Fibroblast of skin of right biceps (primary cell): ENCODE data around the gene TBPL2.
"Not testable (repeated sequence)": the region's sequence is repeated elsewhere in the genome, so short reads cannot be mapped to it uniquely, and the experiment has no call there.

Source experiments
- DNase-seq: peaks from one replicate; pipeline ENCODE4 v3.0.0-alpha.2; 2013

TBPL2 gene

GRCh38 chr14:55438066-55438683 lies 2.2 kb downstream of the TBPL2 start:
- peak; percentile 50 for DNase-seq

DNA sequence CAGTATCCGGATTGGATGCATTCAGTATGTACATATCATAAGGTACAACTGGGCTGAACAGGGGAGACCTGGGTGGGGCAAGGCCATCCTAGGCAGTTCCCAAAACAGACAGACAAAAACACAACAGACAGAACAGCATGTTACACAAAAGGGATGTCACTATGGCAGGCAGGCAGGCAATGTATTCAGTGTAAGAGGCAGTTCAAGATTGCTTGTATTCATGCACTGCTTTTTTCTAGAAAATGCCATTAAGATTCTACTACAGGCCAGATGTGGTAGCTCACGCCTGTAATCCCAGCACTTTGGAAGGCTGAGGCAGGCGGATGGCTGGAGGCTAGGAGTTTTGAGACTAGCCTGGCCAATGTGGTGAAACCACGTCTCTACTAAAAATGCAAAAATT lies 3.5 kb downstream of the TBPL2 start:
- DNase-seq: no peak

DNA sequence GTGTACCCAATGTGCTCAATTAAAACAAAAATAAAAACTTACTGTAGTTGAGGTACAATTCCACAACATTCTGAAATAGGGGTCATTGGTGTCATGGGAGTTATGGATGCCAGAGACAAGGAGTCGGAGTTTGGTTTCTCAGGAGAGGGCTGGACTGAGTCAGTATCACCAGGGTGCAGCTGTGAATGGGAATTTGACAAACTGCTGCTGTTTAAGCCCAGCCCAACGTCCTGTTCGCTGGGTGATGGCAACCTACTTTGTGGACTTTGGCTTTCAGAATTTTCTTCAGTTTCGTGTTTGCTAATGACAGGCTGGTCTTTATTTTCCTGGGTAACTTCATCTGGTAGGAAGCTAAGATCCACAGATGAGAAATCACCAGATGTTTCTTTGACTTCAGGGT lies 3.9 kb downstream of the TBPL2 start:
- DNase-seq: no peak

DNA sequence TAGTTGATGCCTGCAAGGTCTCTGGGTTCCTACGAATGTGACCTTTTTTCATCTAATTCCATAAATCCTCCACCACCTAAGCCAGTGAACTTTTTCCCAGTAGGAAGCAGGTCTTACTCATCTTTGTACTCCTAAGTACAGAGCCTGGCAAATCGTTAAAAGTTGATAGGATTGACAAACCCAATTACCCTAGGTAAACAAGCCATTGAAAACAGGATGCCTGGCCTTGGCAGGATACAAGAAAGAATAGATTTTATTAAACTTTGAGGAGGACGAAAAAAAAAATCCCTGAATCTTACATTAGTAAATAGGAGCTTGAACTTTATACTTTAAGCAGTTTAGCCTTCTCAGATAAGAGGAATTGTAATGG lies 5.6 kb downstream of the TBPL2 start:
- no peak for DNase-seq

DNA sequence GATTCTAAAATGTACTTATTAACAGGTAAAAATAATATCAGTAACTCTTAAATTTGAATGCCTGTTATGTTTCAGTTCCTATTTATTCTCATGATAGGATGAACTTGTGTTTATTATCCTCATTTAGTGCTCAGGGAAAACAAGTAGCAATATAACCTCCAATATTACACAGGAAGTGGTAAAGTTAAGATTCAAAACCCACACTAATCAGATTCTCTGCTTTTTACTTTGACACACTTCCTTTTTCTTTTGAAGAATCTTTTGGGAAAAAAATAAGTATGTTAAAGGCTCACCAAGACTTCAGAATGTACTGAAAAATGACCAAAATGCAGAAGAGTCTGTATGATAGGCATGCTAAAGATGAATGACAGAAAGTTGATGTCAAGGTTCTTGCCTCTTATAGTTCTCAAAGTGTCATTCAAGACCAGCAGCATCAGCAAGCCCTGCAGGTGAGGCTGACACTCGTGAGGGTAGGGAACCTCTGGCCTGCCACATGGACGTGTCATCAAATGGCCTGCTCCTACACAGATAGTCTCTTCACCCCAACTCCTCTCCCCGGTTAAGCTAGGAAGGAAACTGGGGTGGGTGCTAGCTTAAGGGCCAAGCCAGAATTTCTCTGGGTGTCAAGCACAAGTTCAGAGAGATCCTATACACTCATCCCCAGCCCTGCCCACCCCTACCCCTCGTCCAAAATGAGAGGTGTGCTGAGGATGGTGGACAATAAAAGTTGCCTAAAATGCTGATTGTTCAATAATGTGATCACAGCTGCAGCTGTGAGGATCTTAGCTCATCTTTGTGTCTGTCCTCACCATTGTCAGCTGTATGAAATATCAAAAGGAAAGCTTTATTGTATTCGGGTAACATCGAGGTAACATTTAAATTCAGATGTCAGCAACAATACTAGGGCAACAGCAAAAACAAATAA lies 6.3 kb downstream of the TBPL2 start:
- no peak for DNase-seq

DNA sequence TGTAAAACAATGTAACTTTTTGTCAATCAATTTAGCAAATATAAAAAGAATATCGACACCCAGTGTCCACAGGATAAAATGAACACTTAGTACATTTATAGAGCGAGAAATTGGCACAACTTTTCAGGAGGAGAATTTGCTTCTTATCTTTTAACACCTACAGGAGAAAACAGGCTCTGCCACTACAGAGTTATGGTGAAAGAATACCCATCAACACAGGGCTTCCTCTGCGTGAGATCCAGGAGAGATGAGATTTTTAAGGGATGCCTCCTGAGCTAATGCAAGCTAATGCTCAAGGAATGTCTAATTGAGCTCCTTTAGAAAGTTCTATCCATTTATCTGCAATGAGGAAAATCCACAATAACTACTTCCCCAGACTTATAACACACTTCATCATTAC lies 7.8 kb downstream of the TBPL2 start:
- DNase-seq: no peak

GRCh38 chr14:55430024-55430690 lies 10.3 kb downstream of the TBPL2 start:
- peak; percentile 64 for DNase-seq

GRCh38 chr14:55427439-55427838 lies 13.0 kb downstream of the TBPL2 start:
- DNase-seq: no peak

GRCh38 chr14:55426891-55427290 lies 13.5 kb downstream of the TBPL2 start:
- DNase-seq: no peak

DNA sequence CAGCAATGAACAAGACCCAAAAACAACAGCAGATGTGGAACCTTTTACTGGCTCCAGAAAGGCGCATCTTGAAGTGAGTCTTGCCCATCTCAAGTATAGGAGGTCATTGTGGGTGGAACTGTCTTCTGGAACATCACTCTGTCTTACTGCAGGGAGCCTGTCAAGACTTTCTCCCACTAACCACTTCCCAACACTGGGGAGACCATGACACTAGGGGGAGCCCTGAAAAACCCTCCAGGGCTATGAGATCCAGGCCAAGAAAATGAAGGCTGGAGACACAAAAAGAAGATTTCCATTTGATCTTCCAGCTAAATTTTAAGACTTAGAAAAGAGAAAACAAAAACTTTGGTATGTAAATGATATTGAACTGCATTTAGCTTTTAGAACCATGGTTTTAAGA lies 15.3 kb downstream of the TBPL2 start:
- DNase-seq: no peak

DNA sequence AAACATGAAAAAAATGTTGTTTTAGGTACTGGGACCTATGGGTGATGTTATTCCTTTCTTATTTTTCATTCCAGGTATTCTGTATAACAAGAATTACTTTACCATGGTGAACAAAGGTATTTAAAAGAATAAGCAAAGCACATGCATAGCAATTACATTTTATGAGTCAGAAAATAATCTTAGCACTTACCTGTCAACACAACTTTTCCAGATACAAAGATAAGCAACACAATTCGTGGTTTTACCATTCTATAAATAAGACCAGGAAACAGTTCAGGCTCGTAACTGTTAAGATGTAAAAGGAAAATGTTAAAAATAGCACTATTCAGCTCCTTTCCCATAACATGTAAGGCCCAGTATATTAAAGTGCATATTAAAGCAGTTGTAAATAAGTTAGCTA lies 16.4 kb downstream of the TBPL2 start:
- no peak for DNase-seq

GRCh38 chr14:55422338-55422737 lies 18.1 kb downstream of the TBPL2 start:
- DNase-seq: not testable (repeated sequence)

DNA sequence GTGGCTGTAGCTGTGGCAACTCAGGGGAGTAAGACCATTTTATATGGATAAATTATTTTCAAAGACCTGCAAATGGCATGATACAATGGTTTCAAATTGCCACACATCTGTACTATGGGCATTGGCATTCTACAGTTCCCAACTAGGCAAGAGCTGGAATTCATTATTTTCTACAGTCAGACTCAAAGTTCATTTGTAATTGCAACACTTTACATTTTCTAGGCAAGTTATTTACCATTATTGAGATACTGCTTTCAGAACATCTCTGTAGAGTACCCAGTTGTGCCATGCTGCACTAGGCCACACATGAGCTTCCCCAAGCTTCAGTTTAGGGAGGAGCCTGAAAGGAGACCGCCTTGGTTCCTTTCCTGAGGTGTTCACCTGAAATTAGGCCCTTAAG lies 20.8 kb downstream of the TBPL2 start:
- no peak for DNase-seq

DNA sequence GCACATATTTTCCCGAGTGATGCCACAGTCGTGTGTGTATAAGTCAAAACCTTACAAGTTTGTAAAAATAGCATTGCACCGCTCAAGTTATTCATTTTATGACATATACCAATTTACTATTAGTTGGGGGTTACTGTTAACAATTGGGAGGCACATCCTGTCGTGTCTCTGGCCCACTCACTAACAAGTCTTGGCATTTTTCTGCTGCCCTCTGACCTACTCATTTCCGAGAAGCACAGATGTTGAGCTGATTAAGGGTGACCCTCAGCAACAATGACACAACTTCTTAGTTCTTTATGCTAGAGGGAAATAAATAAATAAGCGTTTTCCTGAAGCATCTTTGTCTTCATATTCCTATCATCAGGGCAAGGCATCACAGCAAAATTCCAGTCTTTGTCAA lies 22.0 kb downstream of the TBPL2 start:
- no peak for DNase-seq

GRCh38 chr14:55417955-55418354 lies 22.5 kb downstream of the TBPL2 start:
- DNase-seq: no peak

DNA sequence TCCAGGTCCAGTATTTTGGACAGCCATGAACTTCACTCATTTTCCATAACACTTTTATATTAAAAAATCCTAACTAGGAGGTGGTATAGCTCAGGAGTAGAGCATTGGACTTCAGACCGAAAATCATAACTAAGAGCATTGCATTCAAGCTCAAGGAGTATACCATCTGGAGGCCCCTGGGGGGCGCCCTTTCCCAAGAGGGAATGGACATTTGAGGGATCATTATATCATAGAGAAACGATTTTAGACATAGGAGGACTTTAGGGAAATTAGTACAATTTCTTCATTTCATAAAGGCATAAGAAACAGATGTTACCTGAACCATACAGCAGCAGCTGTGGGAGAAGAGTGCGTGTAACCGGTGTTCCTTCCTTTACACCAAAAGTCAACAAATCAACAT lies 23.6 kb downstream of the TBPL2 start:
- peak; percentile 17 for DNase-seq

- DNase-seq: no peak
These were observed 25.9 kb downstream of the TBPL2 start for GRCh38 chr14:55414551-55414950.

DNA sequence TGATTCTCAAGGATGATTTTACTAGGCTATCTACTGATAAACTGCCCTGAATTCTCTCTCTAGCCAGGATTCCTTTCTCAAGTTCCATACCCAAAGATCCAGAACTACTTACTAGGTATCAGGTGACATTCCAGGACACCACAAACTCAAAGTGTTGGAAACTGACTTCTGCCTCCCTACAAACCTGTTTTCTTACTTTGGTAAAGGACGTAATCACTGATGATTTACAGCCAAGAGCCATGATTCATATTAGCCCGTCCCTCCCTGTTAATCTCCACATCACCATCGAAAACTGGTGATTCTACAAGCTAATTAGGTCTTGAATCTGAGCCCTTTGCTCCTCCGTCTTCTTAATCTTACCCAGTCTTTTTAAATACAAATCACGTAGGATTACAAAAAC lies 27.7 kb downstream of the TBPL2 start:
- DNase-seq: no peak

- peak; percentile 85 for DNase-seq
These were observed 28.7 kb downstream of the TBPL2 start, which contains the start of gene ATG14 for GRCh38 chr14:55411426-55412389. ATG14 (minus strand) TSS chr14:55411830; CDS start chr14:55411822, 8 bp downstream.

DNA sequence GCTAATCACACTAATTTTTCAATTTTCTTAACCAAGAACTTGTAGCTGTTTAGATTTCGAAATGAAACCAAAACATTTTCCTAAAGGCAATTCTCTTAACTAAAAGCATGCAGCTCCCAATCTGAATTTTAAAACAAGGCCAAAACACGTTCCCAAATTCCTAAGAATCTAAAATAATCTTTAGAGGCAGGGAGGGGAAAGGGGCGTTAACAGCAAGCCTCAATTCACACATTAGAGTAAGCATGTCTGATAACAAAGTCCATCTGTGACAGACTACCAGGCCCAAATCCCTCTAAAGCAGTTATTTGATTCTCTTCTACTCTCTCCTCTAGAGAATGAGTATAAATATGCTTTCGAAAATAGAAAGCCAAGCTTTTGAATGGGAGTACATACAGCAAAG lies 29.5 kb downstream of the TBPL2 start:
- DNase-seq: no peak

DNA sequence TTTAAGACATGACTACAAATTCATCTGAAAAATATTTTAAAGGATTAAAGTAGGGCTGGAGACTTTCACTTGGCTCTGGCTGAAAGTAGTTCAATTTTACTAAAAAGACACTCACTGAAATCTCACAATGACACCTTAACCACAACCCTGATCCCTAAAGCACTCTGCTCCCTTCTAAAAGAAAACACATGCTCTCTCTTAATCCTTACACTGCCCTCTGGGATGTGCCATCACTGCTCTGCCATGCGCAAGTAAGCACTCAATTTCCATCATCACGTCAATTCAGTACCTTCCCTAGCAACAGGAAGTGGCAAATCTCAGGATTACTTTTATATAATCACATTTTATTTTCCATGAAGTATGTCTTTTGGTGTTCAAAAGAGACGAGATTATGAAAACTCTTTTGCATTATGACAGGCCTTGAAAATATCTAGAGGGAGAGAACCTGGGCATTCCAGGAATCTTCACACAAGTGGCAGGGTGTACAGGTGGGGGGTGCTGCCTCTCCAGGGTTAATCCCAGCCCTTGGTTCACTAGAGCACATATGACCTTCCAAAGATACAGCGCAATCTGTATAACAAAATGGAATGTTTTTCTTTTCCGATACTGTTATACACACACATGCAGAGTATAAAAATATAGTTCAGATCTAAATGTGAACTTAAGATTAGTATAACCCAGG lies 36.1 kb downstream of the TBPL2 start:
- DNase-seq: no peak

DNA sequence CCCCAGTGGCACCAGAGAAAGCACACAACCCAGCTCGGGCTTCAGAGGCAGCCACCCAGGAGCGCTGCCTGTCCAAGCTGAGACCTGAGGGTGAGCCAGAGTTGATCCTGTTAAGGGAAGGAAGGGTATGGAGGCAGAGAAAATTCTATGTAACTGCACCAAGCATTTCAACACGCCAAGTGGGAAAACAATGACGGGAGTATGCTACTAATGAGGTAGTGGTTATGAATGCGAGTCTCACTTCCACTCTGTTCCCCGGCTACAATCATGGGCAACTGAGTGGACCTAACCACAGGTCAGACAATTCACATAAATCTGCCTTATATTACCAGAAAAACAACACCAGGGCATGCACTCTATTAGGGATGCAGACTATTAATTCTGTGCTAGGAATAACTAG lies 38.7 kb downstream of the TBPL2 start:
- no peak for DNase-seq
